Panc1 (cell line): ENCODE measurements around the gene SMIM12. TPM values are rescaled to one million over a fixed set of nuclear protein-coding genes. Genes with fewer than 3 reads are reported as not detected.

ENCODE experiments used
- ATAC-seq: fragments of 200-7000 bp; cut with Tn5 transposase; 2 replicates; pipeline ENCODE4 v1.9.1; 2020; ENCODE audit warnings: mild to moderate bottlenecking, moderate library complexity
- BruUV-seq: library from RNA; stranded (reverse); fragments of 400-500 nt; replicated peaks from 2 replicates; lab custom pipeline; 2021; lab: Mats Ljungman, UMichigan
- CTCF ChIA-PET: fragments of 300-600 bp; sonication (Branson Sonifier 250); formaldehyde crosslinking; loops from one replicate; lab custom pipeline; 2022; ENCODE audit warnings: antibody characterized with exemption; lab: Charles Lee
- POLR2A ChIA-PET: fragments of 300-600 bp; sonication (Branson Sonifier 250); formaldehyde crosslinking; loops from one replicate; lab custom pipeline; 2022; ENCODE audit warnings: antibody characterized with exemption; lab: Charles Lee
- DNase-seq: peaks from one replicate; pipeline ENCODE4 v3.0.0-alpha.2; 2010; ENCODE audit warnings: low read depth, low spot score
- H3K27ac ChIP-seq: 2 replicates; pipeline ENCODE4 v1.5.1; 2011; ENCODE audit warnings: mild to moderate bottlenecking, low read length, inconsistent platforms
- H3K27me3 ChIP-seq: fragments of 200-500 bp; sonication (Bioruptor generic); 2 replicates; pipeline ENCODE4 v1.6.0; 2014; ENCODE audit warnings: low read length, inconsistent platforms; ENCODE audit not compliant: control insufficient read depth, insufficient read depth
- H3K36me3 ChIP-seq: fragments of 200-500 bp; sonication (Bioruptor generic); 2 replicates; pipeline ENCODE4 v1.5.1; 2014; ENCODE audit warnings: inconsistent platforms, mild to moderate bottlenecking, low read length, moderate library complexity; ENCODE audit not compliant: control insufficient read depth, insufficient read depth
- H3K4me1 ChIP-seq: 2 replicates; pipeline ENCODE4 v1.5.1; 2011; ENCODE audit warnings: inconsistent platforms, mild to moderate bottlenecking, low read length, moderate library complexity; ENCODE audit not compliant: control insufficient read depth, insufficient read depth
- H3K4me3 ChIP-seq, 2 experiments: 2 replicates each; pipeline ENCODE4 v1.5.1; 2011 to 2012; ENCODE audit warnings: low read depth in 2 of 2, low read length in 2 of 2, mild to moderate bottlenecking in 2 of 2, inconsistent platforms in 1 of 2, moderate library complexity in 1 of 2
- H3K9me3 ChIP-seq: fragments of 200-500 bp; sonication (Bioruptor generic); 2 replicates; pipeline ENCODE4 v1.5.1; 2014; ENCODE audit warnings: low read depth, mild to moderate bottlenecking, inconsistent platforms, low read length, moderate library complexity; ENCODE audit not compliant: control insufficient read depth, insufficient read depth
- POLR2AphosphoS5 ChIP-seq: IDR thresholded peaks from 2 replicates; pipeline ENCODE4 v1.6.1; 2012; ENCODE audit warnings: mild to moderate bottlenecking, low read depth, low read length, moderate library complexity
- SIN3A ChIP-seq: IDR thresholded peaks from 2 replicates; pipeline ENCODE4 v1.6.1; 2012; ENCODE audit warnings: low read depth, mild to moderate bottlenecking, low read length, moderate library complexity, borderline replicate concordance; ENCODE audit not compliant: insufficient read depth
- TCF7L2 ChIP-seq: IDR thresholded peaks from 2 replicates; pipeline ENCODE4 v1.6.1; 2011; ENCODE audit warnings: mild to moderate bottlenecking, low read depth, low read length, inconsistent platforms
- in situ Hi-C: cut with HindIII; loops from 2 replicates; pipeline ENCODE4 v1.10.0; 2016; ENCODE audit warnings: low sequenced_read_pairs, low pct_unique_long_range_greater_than_20kb
- intact Hi-C: fragments of 100-400 bp; cut with micrococcal nuclease; formaldehyde crosslinking; loops from one replicate; pipeline ENCODE4 v1.10.0; 2022; ENCODE audit not compliant: unreplicated experiment
- total RNA-seq: library from RNA; stranded (reverse); gene quantifications from one replicate; pipeline ENCODE4 v1.2.1, GENCODE V29; 2021; ENCODE audit not compliant: unreplicated experiment
- TF ChIP-seq, protein P1 (sequence below), 2 experiments: IDR thresholded peaks; 2 replicates each; pipeline ENCODE4 v1.6.1; 2011 to 2012; ENCODE audit warnings: low read depth in 2 of 2, control low read depth in 1 of 2, low read length in 1 of 2, mild to moderate bottlenecking in 1 of 2, moderate library complexity in 1 of 2; ENCODE audit not compliant: insufficient read depth in 1 of 2
- TF ChIP-seq, protein P2 (sequence below): fragments of 450-650 bp; IDR thresholded peaks from 2 replicates; pipeline ENCODE4 v1.5.1; 2017; ENCODE audit warnings: mild to moderate bottlenecking

The SMIM12 gene
- total RNA-seq, 1 experiment from 2014 or later = 47.5 TPM

DNA sequence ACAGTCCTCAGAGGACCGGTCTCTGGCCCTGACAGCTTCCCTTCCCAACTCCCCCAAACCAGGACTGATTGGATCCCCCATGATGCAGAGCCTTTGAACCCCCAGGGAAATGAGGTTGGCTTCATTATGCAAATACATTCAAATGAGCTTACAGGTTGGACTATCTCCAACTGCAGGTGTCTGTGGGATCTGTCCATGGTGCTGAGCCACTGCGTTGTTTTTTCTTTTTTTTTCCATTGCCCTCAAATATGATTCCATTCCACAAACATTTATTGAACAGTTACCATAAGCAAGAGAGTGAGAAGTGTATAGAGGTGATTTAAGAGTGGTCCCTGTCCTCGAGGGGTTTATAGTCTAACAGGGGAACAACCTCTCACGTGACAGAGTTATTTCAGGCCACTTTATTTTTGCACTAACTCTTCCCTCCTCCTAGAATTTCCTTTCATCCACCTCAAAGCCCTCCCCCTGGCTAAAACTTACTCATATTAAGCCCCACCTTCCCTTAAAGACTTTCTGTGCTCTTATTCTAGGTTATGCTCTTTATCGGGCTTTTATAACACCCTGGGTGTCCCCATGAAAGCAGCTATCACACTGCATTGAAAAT is 48.0 kb upstream of the SMIM12 start:
- no peak for DNase-seq
- TF ChIP-seq, protein P1, sequence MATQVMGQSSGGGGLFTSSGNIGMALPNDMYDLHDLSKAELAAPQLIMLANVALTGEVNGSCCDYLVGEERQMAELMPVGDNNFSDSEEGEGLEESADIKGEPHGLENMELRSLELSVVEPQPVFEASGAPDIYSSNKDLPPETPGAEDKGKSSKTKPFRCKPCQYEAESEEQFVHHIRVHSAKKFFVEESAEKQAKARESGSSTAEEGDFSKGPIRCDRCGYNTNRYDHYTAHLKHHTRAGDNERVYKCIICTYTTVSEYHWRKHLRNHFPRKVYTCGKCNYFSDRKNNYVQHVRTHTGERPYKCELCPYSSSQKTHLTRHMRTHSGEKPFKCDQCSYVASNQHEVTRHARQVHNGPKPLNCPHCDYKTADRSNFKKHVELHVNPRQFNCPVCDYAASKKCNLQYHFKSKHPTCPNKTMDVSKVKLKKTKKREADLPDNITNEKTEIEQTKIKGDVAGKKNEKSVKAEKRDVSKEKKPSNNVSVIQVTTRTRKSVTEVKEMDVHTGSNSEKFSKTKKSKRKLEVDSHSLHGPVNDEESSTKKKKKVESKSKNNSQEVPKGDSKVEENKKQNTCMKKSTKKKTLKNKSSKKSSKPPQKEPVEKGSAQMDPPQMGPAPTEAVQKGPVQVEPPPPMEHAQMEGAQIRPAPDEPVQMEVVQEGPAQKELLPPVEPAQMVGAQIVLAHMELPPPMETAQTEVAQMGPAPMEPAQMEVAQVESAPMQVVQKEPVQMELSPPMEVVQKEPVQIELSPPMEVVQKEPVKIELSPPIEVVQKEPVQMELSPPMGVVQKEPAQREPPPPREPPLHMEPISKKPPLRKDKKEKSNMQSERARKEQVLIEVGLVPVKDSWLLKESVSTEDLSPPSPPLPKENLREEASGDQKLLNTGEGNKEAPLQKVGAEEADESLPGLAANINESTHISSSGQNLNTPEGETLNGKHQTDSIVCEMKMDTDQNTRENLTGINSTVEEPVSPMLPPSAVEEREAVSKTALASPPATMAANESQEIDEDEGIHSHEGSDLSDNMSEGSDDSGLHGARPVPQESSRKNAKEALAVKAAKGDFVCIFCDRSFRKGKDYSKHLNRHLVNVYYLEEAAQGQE (IDR thresholded peaks at IDR 0.05; ENCODE audit: insufficient read depth in 1 of 2, low read depth in 2 of 2, low read length in 1 of 2) = peak; percentile 91 to 95
- TF ChIP-seq TCF7L2 = no peak
- TF ChIP-seq, protein P2, sequence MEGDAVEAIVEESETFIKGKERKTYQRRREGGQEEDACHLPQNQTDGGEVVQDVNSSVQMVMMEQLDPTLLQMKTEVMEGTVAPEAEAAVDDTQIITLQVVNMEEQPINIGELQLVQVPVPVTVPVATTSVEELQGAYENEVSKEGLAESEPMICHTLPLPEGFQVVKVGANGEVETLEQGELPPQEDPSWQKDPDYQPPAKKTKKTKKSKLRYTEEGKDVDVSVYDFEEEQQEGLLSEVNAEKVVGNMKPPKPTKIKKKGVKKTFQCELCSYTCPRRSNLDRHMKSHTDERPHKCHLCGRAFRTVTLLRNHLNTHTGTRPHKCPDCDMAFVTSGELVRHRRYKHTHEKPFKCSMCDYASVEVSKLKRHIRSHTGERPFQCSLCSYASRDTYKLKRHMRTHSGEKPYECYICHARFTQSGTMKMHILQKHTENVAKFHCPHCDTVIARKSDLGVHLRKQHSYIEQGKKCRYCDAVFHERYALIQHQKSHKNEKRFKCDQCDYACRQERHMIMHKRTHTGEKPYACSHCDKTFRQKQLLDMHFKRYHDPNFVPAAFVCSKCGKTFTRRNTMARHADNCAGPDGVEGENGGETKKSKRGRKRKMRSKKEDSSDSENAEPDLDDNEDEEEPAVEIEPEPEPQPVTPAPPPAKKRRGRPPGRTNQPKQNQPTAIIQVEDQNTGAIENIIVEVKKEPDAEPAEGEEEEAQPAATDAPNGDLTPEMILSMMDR = no peak
- TF ChIP-seq SIN3A = no peak
- no peak for TF ChIP-seq POLR2AphosphoS5
- Histone ChIP-seq H3K27ac (no peak overlapping the region), H3K27me3 (peaks cover 2% of the 10 kb centered on the region), H3K9me3 (no peaks in the 10 kb centered on the region), H3K36me3 (no peaks in the 10 kb centered on the region), H3K4me3 (no peak overlapping the region), H3K4me1 (no peaks in the 10 kb centered on the region; the same call in 1 of the 2 replicates)
- intact Hi-C loops = no loop called here
- CTCF ChIA-PET = no interaction called here
- POLR2A ChIA-PET = no interaction called here
- no TSS peak for BruUV-seq
- in situ Hi-C loops = no loop called here
- ATAC-seq = no peak

DNA sequence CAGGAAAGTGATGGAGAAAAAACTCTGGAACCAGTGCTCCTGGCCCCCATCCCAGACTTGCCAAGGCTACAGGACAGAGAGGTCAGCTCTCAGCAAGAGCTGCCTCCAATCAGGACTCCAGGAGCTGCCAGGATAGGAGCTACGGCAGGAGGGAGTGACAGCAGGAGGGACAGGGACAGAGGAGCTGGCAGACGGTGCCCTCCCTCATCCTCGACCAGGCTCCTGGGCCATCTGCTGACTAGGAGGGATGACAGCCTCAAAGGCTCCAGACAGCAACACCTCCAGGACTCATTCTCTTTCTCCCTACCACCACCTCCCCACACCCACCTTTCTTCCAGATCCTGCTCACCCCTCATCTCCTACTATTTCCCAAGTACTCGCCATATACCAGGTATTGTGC is 47.2 kb upstream of the SMIM12 start:
- H3K27ac ChIP-seq = no peak overlapping the region
- no peak for ATAC-seq
- no TSS peak for BruUV-seq
- TF ChIP-seq SIN3A = no peak
- TF ChIP-seq, protein P2 = no peak
- TF ChIP-seq POLR2AphosphoS5 = no peak
- TF ChIP-seq, protein P1 (IDR thresholded peaks at IDR 0.05; ENCODE audit: insufficient read depth in 1 of 2, low read depth in 2 of 2, low read length in 1 of 2) = no peak
- TF ChIP-seq TCF7L2 = no peak
- H3K27me3 ChIP-seq = peaks cover 3% of the 10 kb centered on the region
- H3K9me3 ChIP-seq = no peaks in the 10 kb centered on the region
- intact Hi-C loops = no loop called here
- no peak overlapping the region for H3K4me3 ChIP-seq
- POLR2A ChIA-PET = no interaction called here
- in situ Hi-C loops = no loop called here
- no peaks in the 10 kb centered on the region for H3K36me3 ChIP-seq
- no peaks in the 10 kb centered on the region; the same call in 1 of the 2 replicates for H3K4me1 ChIP-seq
- no peak for DNase-seq
- CTCF ChIA-PET = no interaction called here
